Measurements from ENCODE around the gene ZNF407.
"Not testable (repeated sequence)": the region's sequence is repeated elsewhere in the genome, so short reads cannot be mapped to it uniquely, and the experiment has no call there.

Gene ZNF407

GRCh38 chr18:75071866-75072671, 474.4 kb downstream of the ZNF407 start:
- no peak for DNase-seq (ENCODE audit: low read depth in 2 of 2)

- DNase-seq (ENCODE audit: low read depth in 2 of 2) = no peak
Measured at GRCh38 chr18:75072672-75073371, 475.2 kb downstream of the ZNF407 start.

- no peak for DNase-seq (ENCODE audit: low read depth in 2 of 2)
Measured at GRCh38 chr18:75073654-75074053, 476.0 kb downstream of the ZNF407 start.

GRCh38 chr18:75074196-75075015, 476.7 kb downstream of the ZNF407 start:
- no peak for DNase-seq (ENCODE audit: low read depth in 2 of 2)

GRCh38 chr18:75075016-75075305, 477.3 kb downstream of the ZNF407 start:
- DNase-seq (ENCODE audit: low read depth in 2 of 2) = no peak

- no peak for DNase-seq (ENCODE audit: low read depth in 2 of 2)
Measured at GRCh38 chr18:75075429-75075841, 477.8 kb downstream of the ZNF407 start.

DNA sequence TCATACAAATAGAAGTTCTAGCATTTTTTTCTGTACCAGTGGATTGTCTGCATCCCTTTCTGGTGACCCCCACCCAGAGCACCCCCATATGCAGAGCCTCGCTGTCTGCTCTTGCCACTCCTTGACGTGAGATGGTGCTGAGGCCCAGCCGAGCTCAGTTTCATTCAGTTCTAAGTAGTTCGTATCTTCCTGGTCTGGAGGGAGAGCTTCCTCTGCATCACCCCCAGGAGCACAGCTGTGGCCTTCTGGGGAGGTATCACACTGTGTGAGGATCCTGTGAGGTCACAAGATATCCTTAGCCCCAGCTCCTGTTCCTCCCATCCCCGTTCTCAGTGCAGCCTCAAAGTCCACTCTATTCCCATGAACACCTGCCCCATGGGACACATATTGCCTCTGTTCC, 478.6 kb downstream of the ZNF407 start:
- no peak for DNase-seq (ENCODE audit: low read depth in 2 of 2)

GRCh38 chr18:75081486-75081885, 483.8 kb downstream of the ZNF407 start:
- DNase-seq (ENCODE audit: low read depth in 2 of 2) = no peak

DNA sequence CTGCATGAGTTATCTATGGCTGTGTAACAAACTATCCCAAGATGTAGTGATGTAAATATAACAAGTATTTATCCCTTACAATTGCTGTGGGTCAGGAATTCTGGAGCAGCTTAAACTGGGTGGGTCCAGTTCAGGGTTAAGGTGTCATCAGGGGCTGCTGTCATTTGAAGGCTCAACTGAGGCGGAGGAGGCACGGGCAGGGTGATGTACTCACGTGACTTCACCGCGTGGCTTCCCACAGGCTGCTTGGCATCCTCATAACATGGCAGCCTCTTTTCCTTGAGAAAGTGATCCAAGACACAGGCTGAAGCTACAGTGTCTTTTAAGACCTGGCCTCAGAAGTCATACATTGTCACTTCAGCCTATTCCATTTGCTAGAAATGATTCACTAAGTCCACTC, 485.5 kb downstream of the ZNF407 start:
- no peak for DNase-seq (ENCODE audit: low read depth in 2 of 2)

DNA sequence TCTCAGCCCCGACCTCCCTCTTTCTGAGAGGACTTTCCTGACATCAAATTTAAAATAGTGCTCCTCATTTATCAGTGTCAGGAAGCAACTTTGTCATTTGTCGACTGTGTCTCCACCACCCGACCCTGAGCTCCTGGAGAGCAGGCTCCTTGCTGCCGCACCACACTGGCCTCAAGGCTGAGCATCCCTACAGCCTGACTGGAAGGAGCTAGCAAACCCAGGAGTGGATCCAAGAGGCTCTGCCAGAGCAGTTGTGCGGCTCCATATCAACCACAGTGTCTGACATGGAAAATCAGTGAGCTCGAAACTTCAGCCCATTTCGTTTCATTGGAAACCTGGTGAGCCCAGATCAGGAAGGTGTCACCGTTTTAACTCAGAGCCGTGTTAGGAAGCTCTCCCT, 486.1 kb downstream of the ZNF407 start:
- no peak for DNase-seq (ENCODE audit: low read depth in 2 of 2)

- DNase-seq (ENCODE audit: low read depth in 2 of 2) = not testable (repeated sequence)
Measured at GRCh38 chr18:75085676-75086075, 488.0 kb downstream of the ZNF407 start.

- DNase-seq (ENCODE audit: low read depth in 2 of 2) = no peak
Measured at GRCh38 chr18:75086494-75087034, 488.9 kb downstream of the ZNF407 start.

DNA sequence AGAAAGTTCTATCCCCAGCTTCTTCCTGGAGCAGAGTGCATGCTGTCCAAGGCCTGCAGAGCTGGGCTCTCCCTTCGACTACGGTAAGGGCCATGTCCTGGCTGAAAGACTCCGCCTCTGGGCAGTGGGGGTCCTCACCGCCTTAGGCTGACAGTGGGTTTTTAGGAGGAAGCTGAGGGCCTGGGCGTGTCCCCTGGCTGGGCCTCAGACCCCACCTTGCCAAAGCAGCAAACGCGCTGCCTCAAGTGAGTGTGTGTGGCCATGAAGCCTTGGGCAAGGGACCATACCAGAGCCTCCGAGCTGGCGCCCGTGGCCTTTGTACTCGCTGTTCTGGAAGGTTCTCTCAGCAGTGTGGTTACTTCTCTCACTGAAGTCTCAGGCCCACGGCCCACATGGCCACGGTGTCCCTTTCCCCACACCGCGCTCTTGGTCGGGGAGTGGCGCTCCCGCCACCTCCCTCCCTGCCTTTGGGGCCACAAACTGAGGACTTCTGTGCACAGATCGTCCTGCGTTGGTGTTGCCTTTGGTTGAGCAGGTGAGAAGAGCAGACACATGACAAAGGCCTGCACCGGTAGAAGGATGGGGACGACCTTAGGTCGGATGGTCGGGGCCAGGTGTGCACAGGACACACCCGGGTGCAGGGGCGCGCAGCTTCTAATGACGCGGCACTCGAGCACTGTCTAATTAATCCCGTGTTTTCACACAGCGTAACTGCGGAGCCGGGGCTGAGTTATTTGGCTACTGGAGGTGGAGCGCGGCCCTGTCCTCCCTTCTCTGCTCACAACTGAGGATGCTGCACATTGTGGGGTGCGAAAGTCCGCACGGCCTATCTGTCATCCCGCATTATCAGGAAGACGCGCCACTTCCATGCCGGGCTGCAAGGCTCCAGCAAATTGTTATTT, 489.7 kb downstream of the ZNF407 start:
- DNase-seq (ENCODE audit: low read depth in 2 of 2) = no peak

GRCh38 chr18:75088021-75088506, 490.4 kb downstream of the ZNF407 start:
- DNase-seq (ENCODE audit: low read depth in 2 of 2) = no peak

GRCh38 chr18:75088622-75089211, 491.0 kb downstream of the ZNF407 start:
- DNase-seq (ENCODE audit: low read depth in 2 of 2) = no peak

GRCh38 chr18:75089748-75090327, 492.2 kb downstream of the ZNF407 start:
- DNase-seq (ENCODE audit: low read depth in 2 of 2) = no peak

DNA sequence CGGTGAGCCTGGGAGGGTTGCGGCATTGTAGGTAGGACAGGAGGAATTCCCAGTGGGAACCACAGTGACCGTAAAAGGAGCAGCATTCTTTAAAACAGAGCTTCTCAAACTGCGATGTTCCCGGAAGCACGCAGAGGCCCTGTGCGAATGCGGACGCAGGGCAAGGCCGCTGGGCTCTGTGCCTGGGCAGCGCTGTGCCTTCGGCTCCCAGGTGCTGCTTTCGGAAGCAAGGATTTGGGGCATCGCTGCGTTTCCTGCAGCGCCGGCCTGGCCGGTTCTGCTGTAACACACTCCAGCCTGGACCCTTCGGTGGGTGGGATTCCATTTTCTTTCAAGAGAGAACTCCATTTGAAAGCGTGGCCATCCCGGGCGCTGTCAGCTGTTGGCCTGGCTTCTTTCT, 492.7 kb downstream of the ZNF407 start:
- DNase-seq (ENCODE audit: low read depth in 2 of 2) = no peak

DNA sequence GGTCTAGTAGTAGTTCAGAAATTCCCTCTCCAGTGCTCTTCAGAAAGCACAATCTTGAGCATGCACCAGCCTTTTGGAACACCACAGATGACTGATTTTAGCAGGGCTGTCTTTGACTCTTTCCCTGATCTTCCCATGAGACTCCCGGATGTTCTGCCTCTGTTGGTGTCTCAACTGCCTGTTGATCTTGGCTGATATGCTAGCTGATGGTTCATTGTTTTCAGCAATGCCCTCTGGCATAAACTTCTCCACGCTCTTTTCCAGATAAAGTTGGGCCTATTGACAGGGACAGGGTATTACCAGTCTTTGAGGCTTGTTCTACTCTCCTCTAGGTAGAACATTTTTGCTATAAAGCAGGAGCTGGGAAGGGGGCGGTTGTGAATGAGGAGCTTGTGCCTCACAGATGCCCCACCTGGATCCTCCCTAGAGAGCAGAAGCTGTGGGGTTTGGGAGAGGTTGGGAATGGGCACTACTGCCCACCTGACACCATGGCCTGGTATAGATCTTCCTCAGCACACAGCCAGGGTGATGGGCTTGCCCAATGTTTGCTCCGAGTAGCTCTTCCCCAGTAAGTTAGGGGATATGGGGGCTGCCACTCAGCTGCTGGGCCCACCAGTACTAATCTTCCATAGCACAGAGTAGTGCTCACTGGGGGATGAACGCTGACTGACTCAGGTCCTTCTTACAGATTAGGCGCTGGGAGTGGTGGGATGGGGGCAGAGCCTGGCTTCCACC, 500.0 kb downstream of the ZNF407 start:
- no peak for DNase-seq (ENCODE audit: low read depth in 2 of 2)

DNA sequence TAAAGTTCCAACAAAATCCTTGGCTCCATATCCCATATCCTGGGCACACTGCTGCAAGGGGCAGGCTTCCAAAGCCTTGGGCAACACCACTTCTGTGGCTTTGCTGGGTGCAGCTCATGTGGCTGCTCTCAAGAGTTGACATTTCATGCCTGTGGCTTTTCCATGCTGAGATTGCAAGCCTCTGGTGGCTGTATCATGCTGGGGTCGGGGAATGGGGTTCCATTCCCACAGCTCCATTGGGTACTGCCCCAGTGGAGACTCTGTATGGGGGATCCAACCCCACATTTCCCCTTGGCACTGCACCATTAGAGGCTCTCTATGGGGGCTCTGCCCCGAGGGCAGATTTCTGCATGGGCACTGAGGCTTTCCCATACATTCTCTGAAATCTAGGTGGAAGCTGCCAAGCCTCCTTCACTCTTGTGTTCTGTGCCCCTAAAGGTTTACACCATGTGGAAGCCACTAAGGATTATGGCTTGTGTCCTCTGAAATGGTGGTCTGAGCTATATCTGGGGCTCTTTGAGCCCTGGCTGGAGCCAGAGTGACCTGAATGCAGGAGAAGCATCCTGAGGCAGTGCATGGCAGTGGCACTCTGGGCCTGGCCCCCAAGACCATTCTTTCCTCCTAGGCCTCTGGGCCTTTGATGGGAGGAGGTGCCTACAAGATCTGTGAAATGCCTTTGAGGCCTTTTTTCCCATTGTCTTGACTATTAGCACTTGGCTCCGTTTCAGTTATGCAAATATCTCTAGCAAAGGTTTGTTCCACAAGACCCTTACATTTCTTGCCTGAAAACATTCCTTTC, 503.4 kb downstream of the ZNF407 start:
- DNase-seq (ENCODE audit: low read depth in 2 of 2) = no peak
